PC-3 (cell line): ENCODE data around the gene SCD5. TPM values are rescaled to one million over a fixed set of nuclear protein-coding genes. Genes with fewer than 3 reads are reported as not detected.

Experiments used
- ATAC-seq: fragments of 200-7000 bp; cut with Tn5 transposase; 2 replicates; pipeline ENCODE4 v1.9.1; 2020; ENCODE audit warnings: mild to moderate bottlenecking, moderate library complexity
- BruUV-seq: library from RNA; stranded (reverse); fragments of 400-500 nt; replicated peaks from 2 replicates; lab custom pipeline; 2021; lab: Mats Ljungman, UMichigan
- CTCF ChIA-PET: fragments of 300-600 bp; sonication (Branson Sonifier 250); formaldehyde crosslinking; loops from one replicate; lab custom pipeline; 2022; ENCODE audit warnings: antibody characterized with exemption; lab: Charles Lee
- POLR2A ChIA-PET: fragments of 300-600 bp; sonication (Branson Sonifier 250); formaldehyde crosslinking; loops from one replicate; lab custom pipeline; 2022; ENCODE audit warnings: antibody characterized with exemption; ENCODE audit not compliant: unreplicated experiment; lab: Charles Lee
- DNase-seq: peaks from one replicate; pipeline ENCODE4 v3.0.0-alpha.2; 2015
- H2AFZ ChIP-seq: fragments of 300-600 bp; sonication (generic); 2 replicates; pipeline ENCODE4 v1.6.0; 2016; ENCODE audit warnings: antibody characterized with exemption, low read length
- H3F3A ChIP-seq: fragments of 300-600 bp; sonication (generic); one replicate; pipeline ENCODE4 v1.6.0; 2017; ENCODE audit warnings: antibody characterized with exemption, low read length, control low read depth, mild to moderate bottlenecking; ENCODE audit not compliant: unreplicated experiment
- H3K27ac ChIP-seq: fragments of 300-600 bp; sonication (generic); 2 replicates; pipeline ENCODE4 v1.5.1; 2016; ENCODE audit warnings: mild to moderate bottlenecking, low read length
- H3K27me3 ChIP-seq: fragments of 300-600 bp; sonication (generic); 2 replicates; pipeline ENCODE4 v1.6.1; 2016; ENCODE audit warnings: low read length, mixed read lengths
- H3K36me3 ChIP-seq: fragments of 300-600 bp; sonication (generic); 2 replicates; pipeline ENCODE4 v1.6.1; 2016; ENCODE audit warnings: low read depth, mixed run types, low read length, mixed read lengths
- H3K4me1 ChIP-seq: fragments of 300-600 bp; sonication (generic); 2 replicates; pipeline ENCODE4 v1.5.1; 2016; ENCODE audit warnings: low read length; ENCODE audit not compliant: insufficient read depth
- H3K4me2 ChIP-seq: fragments of 300-600 bp; sonication (generic); 2 replicates; pipeline ENCODE4 v1.6.0; 2016; ENCODE audit warnings: low read length
- H3K4me3 ChIP-seq: fragments of 300-600 bp; sonication (generic); 2 replicates; pipeline ENCODE4 v1.5.1; 2016; ENCODE audit warnings: mild to moderate bottlenecking, low read length, mixed read lengths
- H3K79me2 ChIP-seq: fragments of 300-600 bp; sonication (generic); 2 replicates; pipeline ENCODE4 v1.6.1; 2017; ENCODE audit warnings: low read length, mixed read lengths
- H3K9ac ChIP-seq: fragments of 300-600 bp; sonication (generic); 2 replicates; pipeline ENCODE4 v1.6.0; 2016; ENCODE audit warnings: mild to moderate bottlenecking, low read length
- H3K9me2 ChIP-seq: fragments of 300-600 bp; sonication (generic); replicated peaks from 2 replicates; pipeline ENCODE4 v1.6.1; 2016; ENCODE audit warnings: mixed run types, low read length, mixed read lengths
- H3K9me3 ChIP-seq: fragments of 300-600 bp; sonication (generic); 2 replicates; pipeline ENCODE4 v1.6.1; 2016; ENCODE audit warnings: low read length, mixed read lengths
- H4K20me1 ChIP-seq: fragments of 300-600 bp; sonication (generic); 2 replicates; pipeline ENCODE4 v1.6.1; 2016; ENCODE audit warnings: low read length, mixed read lengths
- EZH2 ChIP-seq: fragments of 300-600 bp; sonication (generic); IDR thresholded peaks from one replicate; pipeline ENCODE4 v1.6.1; 2017; ENCODE audit warnings: antibody characterized with exemption, mild to moderate bottlenecking, low read length; ENCODE audit not compliant: unreplicated experiment
- EZH2phosphoT487 ChIP-seq: fragments of 300-600 bp; sonication (generic); IDR thresholded peaks from 2 replicates; pipeline ENCODE4 v1.6.1; 2018; ENCODE audit warnings: mild to moderate bottlenecking, antibody characterized with exemption, low read length, borderline replicate concordance
- intact Hi-C: fragments of 100-400 bp; cut with micrococcal nuclease; formaldehyde crosslinking; loops from 2 replicates; pipeline ENCODE4 v1.9.0; 2023
- total RNA-seq: library from RNA; depleted of rRNA; stranded (reverse); fragments of >200 nt; gene quantifications from 2 replicates; pipeline ENCODE4 v1.2.3, GENCODE V29; 2014
- TF ChIP-seq, protein P1 (sequence below): fragments of 300-600 bp; sonication (generic); conservative IDR thresholded peaks from 2 replicates; pipeline ENCODE4 v1.5.1; 2017; ENCODE audit warnings: antibody characterized with exemption, low read depth, mild to moderate bottlenecking, low read length

SCD5 gene
- total RNA-seq, 1 experiment from 2014 or later = 3.8 TPM

DNA sequence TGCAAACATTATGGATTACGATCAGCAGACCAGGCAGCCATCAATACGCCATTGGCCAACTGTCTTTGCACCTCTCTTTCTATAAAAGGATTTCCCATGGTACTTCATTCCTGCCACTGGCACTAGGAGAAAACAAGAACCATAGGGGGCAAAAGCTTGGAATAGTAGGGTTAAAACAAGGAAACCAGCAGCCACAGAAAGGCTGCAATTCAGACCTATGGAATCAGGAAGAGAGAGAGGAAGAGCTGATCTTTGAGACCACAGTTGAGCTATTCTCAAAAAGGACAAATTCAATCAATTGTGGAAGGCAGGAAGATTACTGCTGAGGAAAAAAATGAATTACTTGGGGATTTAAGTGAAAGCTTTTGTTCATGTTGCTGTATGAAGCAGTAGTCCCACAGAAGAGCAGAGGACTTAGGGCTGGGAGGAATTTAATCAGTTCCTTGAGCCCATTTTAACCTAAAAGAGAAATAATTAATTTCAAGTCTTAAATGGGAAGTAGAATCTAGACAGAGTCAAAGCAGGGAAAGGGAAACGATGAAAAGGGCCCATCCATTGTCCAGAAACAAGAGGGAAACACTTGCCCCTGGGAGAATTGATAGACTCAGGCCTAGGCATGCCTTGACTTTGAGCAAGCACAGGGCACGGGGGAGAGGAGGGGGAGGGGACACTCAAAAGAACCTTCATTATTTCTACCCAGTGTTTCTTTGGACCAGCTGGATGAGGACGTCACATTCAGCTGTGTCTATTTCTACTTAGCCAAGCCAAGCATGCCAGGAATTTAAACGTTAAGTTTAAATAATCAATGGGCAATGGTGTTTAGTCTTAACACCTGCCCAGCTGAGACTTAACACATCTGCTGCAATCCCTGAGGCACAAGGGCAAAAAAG is 50.7 kb downstream of the SCD5 start:
- no peaks in the 10 kb centered on the region for H4K20me1 ChIP-seq
- no peaks in the 10 kb centered on the region for H3K4me1 ChIP-seq
- BruUV-seq = no TSS peak
- H3K9ac ChIP-seq = no peak overlapping the region
- H3K27ac ChIP-seq = no peak overlapping the region
- H3K79me2 ChIP-seq = no peaks in the 10 kb centered on the region
- ATAC-seq = no peak
- TF ChIP-seq EZH2phosphoT487 (no peak), EZH2 (no peak)
- TF ChIP-seq, protein P1, sequence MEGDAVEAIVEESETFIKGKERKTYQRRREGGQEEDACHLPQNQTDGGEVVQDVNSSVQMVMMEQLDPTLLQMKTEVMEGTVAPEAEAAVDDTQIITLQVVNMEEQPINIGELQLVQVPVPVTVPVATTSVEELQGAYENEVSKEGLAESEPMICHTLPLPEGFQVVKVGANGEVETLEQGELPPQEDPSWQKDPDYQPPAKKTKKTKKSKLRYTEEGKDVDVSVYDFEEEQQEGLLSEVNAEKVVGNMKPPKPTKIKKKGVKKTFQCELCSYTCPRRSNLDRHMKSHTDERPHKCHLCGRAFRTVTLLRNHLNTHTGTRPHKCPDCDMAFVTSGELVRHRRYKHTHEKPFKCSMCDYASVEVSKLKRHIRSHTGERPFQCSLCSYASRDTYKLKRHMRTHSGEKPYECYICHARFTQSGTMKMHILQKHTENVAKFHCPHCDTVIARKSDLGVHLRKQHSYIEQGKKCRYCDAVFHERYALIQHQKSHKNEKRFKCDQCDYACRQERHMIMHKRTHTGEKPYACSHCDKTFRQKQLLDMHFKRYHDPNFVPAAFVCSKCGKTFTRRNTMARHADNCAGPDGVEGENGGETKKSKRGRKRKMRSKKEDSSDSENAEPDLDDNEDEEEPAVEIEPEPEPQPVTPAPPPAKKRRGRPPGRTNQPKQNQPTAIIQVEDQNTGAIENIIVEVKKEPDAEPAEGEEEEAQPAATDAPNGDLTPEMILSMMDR = no peak
- no peaks in the 10 kb centered on the region for H3K36me3 ChIP-seq
- intact Hi-C loops = no loop called here
- H3K4me2 ChIP-seq = no peak overlapping the region
- H3K9me2 ChIP-seq = no peaks in the 10 kb centered on the region
- H2AFZ ChIP-seq = no peak overlapping the region
- no peaks in the 10 kb centered on the region for H3F3A ChIP-seq
- ChIA-PET POLR2A (no interaction called here), CTCF (no interaction called here)
- no peaks in the 10 kb centered on the region for H3K9me3 ChIP-seq
- no peak for DNase-seq
- no peak overlapping the region for H3K4me3 ChIP-seq
- no peaks in the 10 kb centered on the region for H3K27me3 ChIP-seq

- H3K27ac ChIP-seq = no peak overlapping the region
- ChIA-PET POLR2A (no interaction called here), CTCF (no interaction called here)
- intact Hi-C loops = no loop called here
- TF ChIP-seq EZH2phosphoT487 (no peak), EZH2 (no peak)
- TF ChIP-seq, protein P1 = no peak
- BruUV-seq = no TSS peak
- H3K4me1 ChIP-seq = no peaks in the 10 kb centered on the region
- H3K36me3 ChIP-seq = no peaks in the 10 kb centered on the region
- no peaks in the 10 kb centered on the region for H3K27me3 ChIP-seq
- H3K4me3 ChIP-seq = no peak overlapping the region
- no peaks in the 10 kb centered on the region for H3F3A ChIP-seq
- H3K9ac ChIP-seq = no peak overlapping the region
- H3K9me3 ChIP-seq = no peaks in the 10 kb centered on the region
- H4K20me1 ChIP-seq = no peaks in the 10 kb centered on the region
- H2AFZ ChIP-seq = no peak overlapping the region
- ATAC-seq = no peak
- H3K4me2 ChIP-seq = no peak overlapping the region
- H3K9me2 ChIP-seq = no peaks in the 10 kb centered on the region
- H3K79me2 ChIP-seq = no peaks in the 10 kb centered on the region
- DNase-seq = no peak
These were observed 51.7 kb downstream of the SCD5 start for GRCh38 chr4:82746705-82747574.
